Kidney capillary endothelial cell (primary cell): ENCODE measurements around the gene CDK11B.
A peak's percentile ranks its signal among the peaks of the same experiment; 100 is the strongest.

Experiments
- DNase-seq: peaks from one replicate; pipeline ENCODE4 v3.0.0-alpha.2; 2018; ENCODE audit warnings: low spot score

Gene CDK11B

DNA sequence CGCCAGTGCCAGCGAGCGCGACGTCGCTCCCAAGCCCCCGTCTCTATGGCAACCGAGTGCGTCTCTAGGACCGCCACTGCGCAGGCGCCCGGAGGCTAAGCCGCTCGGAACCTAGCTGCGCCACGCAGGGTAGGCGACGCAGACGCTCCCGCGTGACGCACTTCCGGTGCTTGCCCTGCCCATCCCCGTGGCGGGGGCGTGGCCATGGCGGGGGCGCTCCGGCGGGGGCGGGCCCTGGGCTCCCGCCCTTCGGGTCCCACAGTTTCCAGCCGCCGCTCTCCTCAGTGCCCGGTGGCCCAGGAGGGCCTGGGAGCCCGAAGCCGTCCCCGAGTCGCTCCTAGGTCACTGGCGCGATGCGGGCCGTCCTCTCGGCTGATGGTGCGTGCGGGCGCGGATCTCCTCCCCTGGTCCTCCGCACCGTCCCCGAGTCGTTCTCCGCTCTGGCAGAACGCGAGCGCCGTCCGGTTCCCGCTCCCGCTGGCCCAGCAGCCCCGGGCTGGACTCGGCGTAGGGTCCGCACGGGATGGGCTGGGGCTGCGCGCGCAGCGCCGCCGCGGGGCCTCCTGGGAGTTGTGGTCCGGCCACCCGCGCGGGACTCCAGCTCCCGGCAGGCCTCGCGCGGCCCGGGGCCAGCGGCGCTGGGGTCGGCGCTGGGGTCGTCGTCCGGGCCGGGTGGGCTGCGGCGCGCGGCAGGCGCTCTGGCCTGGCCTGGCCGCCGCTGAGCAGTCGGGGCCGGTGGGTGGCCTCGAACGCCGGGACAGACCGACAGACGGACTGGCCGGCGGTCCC lies 43.4 kb downstream of the CDK11B start, which contains the start of gene MIB2:
MIB2 (plus strand) TSS at position 245 of the 789 bp plus-strand sequence. CDS start 7,953 bp downstream, outside the sequence.
- peak; percentile 93 for DNase-seq

- no peak for DNase-seq
Measured at GRCh38 chr1:1614954-1615255, 43.9 kb downstream of the CDK11B start.

DNA sequence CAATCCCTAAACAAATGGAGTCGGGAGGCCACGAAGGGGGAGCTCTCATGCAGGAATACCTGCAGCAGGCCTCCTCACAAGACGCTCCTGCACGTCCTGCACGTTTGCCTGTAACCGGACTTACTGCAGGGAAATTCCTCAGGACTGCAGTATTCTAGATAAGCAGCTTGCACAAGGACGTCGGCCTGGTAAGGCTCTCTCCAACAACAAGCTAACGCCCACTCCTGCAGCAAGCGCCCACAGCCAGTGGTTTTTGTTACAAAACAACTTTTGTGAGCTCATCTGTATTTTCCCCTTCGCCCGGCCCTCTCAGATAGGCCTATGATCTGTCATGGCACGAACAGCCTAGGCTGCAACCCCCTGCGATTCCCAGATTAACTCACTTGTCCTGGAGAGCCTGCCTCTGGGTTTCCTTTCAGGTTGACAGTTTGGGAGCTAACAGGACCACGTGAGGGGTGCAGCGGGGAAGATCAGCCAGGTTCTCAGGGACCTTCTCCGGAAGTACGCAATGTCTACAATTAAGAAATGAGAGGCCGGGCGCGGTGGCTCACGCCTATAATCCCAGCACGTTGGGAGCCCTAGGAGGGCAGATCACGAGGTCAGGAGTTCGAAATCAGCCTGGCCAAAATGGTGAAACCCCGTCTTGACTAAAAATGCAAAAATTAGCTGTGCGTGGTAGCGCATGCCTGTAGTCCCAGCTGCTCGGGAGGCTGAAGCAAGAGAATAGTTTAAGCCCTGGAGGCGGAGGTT lies 44.4 kb downstream of the CDK11B start:
- no peak for DNase-seq

DNA sequence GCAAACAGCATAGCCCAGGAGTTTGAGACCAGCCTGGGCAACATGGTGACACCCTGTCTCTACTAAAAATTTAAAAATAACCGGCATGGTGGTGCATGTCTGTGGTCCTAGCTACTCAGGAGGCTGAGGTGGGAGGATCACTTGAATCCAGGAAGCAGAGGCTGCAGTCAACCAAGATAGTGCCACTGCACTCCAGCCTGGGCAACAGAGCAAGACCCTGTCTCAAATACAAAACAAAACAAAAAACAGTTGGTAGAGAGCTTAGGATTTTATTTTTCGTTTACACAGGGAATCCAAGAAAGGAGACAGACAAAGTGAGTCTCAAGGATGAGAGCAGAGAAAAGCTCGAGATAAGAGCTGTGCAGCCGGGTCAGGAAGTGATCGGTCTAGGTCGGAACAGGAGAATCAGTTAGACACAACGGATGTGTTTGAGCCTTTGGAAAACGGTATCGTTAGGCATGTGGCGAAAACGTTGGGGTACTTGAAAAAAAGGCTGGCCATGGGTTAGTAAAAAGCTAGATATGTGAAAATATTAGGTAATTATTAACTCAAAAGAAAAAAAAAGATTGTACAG lies 45.2 kb downstream of the CDK11B start:
- DNase-seq: no peak

DNA sequence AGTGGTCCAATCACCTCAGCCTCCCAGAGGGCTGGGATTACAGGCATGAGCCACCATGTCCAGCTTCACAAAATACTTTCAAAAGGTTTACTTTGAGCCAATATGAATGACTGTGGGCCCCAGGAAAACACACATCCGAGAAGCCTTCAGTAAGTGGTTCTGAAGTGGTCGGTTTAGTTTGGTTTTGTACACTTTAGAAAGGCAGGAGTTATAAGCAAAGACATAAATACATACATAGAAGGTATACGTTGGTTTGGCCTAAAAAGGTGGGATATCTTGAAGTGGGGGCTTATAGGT lies 46.8 kb downstream of the CDK11B start:
- DNase-seq: no peak

DNA sequence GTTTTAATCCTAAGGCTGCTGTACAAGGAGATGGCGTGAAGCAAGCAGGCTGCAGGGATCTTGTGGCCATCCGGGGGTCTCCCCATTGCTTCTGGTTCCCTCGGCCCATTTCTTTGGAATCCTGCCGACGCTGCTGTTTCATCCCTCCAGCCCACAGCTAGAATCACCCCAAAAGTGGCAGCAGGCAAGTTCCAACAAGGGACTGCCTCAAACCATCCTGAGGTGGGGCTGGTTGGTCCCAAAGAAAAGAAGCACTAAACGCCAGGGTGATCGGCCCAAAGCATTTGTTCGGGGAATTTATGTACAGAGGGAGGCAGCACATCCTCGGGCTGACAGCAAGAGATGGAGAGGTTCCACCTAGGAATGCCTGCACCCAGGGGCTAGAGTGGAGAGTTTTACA lies 48.0 kb downstream of the CDK11B start:
- no peak for DNase-seq

GRCh38 chr1:1609822-1610485 lies 48.9 kb downstream of the CDK11B start:
- no peak for DNase-seq

DNA sequence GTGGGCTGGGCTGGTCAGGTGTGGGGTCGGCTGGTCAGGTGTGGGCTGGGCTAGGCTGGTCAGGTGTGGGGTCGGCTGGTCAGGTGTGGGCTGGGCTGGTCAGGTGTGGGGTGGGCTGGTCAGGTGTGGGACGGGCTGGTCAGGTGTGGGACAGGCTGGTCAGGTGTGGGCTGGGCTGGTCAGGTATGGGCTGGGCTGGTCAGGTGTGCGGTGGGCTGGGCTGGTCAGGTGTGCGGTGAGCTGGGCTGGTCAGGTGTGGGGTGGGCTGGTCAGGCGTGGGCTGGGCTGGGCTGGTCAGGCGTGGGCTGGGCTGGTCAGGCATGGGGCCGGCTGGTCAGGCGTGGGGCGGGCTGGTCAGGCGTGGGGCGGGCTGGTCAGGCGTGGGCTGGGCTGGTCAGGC lies 52.6 kb downstream of the CDK11B start:
- no peak for DNase-seq

DNA sequence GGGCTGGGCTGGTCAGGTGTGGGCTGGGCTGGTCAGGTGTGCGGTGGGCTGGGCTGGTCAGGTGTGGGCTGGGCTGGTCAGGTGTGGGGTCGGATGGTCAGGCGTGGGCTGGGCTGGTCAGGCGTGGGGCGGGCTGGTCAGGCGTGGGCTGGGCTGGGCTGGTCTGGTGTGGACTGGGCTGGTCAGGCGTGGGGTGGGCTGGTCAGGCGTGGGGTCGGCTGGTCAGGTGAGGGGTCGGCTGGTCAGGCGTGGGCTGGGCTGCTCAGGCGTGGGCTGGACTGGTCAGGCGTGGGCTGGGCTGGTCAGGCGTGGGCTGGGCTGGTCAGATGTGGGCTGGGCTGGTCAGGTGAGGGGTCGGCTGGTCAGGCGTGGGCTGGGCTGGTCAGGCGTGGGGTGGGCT lies 53.1 kb downstream of the CDK11B start:
- no peak for DNase-seq

DNA sequence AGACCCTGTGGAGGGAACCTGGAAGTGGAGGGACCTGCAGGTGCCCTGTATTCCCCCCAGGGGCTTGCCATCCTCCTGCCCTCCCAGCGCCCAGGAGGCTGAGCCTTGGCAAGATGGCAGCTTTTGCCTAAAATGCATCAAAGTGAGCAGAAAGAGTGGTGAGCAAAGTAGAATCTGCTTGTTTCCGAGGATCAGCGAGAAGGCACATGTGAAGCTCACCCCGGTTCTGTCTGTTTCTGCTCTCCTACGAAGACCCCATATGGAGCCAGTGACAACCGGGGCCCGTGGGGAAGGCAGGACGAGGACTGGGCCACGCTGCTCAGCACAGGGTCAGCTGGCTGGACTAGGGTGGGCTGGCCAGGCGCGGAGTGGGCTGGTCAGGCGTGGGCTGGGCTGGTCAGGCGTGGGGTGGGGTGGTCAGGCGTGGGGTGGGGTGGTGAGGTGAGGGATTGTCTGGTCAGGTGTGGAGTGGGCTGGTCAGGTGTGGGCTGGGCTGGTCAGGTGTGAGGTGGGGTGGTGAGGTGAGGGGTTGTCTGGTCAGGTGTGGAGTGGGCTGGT lies 53.7 kb downstream of the CDK11B start:
- DNase-seq: no peak

DNA sequence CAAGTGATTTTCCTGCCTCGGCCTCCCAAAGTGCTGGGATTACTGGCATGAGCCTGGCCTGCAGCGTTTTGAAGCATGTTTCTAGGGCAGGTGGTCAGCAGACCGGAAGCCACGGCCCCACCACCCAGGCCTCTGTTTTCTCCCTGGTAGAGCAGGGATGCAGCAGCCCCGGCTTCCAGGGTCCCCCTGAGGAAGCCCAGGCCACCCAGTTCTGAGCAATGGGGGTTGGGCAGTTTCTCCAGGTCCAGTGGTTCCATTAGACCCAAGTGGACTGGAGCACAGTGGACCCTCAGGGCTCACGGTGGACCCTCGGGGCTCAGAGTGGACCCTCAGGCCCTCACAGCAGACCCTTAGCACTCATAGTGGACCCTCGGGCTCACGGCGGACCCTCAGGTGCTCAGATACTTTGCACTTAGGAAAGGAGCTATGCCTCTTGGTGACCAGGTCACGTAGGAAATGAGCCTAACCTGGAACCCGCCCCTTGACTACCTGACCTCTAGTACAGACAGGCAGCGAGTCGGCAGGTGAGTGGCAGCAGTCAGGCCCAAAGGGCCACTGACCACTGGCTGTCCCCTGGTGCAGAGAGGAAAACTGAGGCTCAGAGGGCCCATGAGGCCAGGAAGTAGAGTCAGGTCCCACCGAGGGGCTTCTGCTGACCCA lies 54.3 kb downstream of the CDK11B start:
- no peak for DNase-seq

DNA sequence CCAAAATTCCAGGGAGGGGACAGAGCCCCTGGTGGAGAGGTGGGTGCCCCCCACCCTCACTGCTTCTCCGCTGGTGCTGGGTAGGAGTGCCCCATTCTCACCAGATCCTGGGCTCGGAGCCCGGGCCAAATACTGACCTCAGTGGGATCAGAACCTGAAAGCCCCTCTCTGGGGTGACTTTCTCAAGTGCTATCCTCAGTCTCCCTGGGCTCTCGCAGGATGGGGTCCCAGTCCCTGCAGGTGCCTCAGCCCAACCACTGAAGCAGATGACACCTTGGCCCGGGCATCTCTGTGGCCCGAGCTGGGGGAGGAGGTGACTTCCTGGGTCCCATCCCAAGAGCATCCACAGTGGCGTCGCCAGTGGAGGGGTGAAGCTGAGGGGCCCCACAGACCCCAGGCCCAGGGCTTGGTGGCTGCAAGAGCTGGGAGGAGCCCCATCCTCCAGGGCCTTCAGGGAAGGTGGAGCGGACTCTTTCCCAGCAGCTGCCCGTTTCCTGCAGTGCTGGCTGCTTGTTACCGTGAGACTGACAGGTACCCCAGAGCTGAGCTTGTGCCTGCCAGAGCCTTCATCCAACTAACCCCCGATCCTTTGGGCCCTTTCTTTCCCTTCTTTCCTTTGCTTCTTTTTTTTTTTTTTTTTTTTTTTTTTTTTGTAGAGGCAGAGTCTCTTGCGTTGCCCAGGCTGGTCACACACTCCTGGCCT lies 55.0 kb downstream of the CDK11B start:
- DNase-seq: no peak

DNA sequence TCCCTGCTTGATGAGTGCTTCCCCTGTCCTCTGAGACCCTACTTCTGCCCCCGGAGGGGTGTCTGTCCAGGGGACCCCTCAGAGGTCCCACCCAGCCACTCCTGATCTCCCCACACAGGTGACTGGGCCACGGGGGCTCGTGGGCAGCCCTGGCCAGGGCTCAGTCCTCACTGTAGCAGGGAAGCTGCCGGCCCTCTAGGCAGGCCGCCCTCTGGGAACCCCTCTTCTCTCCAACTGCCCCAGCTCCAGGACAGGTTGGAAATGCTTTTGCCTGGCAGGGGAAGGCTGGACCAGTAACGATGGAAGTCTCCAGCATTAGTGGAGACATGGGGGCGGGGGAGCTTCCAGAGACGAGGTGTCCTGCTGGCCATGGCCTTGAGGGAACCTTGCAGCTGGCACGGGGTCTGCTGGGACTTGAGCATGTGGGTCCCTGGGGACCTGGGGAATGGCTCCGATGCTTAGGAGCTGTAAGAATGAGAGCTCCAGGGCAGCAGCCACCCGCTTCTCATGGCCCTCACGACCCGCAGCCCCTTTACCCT lies 55.8 kb downstream of the CDK11B start:
- DNase-seq: no peak

DNA sequence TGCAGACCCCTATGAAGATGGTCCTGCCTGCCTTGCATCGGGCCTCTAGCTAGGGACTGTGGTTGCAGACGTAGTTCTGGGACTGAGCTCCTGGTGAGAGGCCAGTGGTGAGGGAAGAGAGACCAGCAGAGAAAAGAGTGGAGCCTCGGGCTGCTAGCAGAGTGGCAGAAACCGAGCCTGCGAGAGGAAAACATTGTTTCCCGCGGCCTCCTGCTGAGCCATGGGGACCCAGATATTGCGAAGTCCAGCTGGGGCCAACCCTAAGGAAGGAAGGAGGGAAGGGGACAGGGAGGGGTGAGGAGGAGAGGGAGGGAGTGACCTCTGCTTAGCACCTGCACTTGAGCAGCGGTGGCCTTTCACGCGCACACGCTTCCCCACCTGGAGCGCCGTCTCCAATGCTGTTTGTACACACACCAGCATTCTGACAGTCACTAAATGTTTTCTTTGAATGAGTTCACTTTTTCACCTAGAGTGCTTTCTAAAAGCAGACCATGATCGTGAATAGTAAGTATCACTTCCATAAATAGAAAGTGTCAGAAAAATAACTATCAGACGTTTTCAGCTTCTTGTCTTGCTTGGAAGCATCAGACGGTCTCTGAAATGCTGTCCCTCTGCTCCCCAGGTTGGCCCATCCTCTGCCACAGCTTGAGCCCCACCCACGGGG lies 56.4 kb downstream of the CDK11B start:
- no peak for DNase-seq

DNA sequence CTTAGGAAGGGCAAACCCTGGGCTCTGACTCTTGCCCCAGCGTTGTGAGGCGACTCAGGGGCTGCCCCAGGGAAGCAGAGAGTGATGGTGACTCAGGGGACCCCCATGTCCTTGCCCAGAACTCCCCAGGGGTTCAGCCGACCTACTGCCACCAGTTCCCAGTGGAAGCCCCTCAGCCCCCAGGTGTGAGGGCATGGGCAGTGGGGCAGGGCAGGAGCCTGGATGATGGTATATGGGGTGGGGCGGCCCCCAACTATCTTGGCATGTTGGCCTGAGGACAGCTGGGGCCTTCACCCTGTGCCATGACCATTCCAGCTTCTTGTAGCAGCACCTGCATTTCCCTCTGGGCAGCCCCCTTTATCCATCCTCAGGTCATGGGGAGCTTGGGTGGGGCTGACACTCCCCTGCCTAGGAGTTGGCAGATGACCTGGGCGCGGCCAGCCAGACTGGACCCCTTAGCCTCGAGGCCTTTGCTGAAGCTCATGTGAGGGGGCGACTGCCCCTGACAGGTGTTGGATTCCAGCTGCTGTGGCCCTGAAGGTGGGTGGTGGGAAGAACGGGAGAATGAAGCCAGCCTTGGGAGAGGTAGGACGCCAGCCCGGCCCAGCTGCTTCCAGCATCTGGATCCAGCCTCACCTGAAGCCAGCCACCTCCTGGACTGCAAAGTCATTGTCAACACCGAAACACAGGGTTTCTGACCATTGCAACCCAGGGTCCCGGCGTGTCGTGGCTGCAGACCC lies 57.1 kb downstream of the CDK11B start:
- no peak for DNase-seq

- no peak for DNase-seq
Measured at GRCh38 chr1:1600861-1601563, 57.8 kb downstream of the CDK11B start.

GRCh38 chr1:1599935-1600860 lies 58.6 kb downstream of the CDK11B start, which contains the start of gene FNDC10:
FNDC10 (minus strand) TSS chr1:1600135; CDS start chr1:1600015, 120 bp downstream.
- DNase-seq: no peak
